ENCODE results near the gene ZNF630.
"Not testable (repeated sequence)": the region's sequence is repeated elsewhere in the genome, so short reads cannot be mapped to it uniquely, and the experiment has no call there.

The ZNF630 gene

DNA sequence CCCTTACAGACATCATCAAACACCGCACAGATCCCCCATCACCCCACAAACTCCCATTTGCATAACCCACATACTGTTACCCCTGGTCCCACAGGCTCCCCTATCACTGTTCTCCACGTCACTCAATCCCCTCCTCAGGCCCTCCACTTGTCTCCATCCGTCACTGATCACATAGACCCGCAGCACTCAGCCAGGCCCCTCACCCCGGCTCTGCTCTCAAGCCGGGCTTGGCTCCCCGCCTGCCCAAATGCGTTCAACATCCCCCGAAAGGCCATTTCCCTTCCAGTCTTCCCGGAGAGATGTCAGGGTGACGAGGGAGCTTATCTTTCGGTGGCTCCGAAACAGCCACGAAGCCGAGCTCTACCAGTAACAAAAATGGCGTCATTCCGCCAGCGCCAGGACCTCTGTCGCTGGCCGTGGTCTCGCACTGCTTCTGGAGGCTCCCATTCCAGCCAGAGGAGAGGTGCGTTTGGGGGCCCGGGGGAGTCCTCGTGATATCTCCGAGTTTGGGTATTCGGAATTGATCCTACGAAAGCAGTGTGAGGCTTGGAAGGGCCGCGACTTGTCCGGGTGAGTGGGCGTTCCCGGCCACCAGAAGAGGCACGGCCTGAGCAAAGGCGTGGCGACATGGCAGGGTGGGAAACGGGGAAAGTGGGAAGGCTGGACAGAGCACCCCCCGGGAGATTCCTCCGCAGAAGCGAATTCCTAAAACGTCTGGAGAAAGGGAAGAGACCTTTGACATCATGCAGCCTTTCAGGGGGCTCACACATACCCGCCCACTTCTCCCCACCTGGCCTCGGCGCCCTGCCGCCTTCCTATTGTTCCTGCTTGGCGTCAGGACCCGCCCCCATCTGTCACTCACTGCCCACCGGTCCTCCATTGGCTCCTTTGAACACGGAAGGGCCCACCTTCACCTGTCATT, at the start of gene ZNF630:
Gene ZNF630, minus strand, starts transcription at position 577 of the 922 bp plus-strand sequence. CDS start 4,754 bp downstream, outside the sequence.
- no peak for TF ChIP-seq ZFX (IDR thresholded peaks at IDR 0.05; ENCODE audit: borderline replicate concordance)
- TF ChIP-seq, protein P1, sequence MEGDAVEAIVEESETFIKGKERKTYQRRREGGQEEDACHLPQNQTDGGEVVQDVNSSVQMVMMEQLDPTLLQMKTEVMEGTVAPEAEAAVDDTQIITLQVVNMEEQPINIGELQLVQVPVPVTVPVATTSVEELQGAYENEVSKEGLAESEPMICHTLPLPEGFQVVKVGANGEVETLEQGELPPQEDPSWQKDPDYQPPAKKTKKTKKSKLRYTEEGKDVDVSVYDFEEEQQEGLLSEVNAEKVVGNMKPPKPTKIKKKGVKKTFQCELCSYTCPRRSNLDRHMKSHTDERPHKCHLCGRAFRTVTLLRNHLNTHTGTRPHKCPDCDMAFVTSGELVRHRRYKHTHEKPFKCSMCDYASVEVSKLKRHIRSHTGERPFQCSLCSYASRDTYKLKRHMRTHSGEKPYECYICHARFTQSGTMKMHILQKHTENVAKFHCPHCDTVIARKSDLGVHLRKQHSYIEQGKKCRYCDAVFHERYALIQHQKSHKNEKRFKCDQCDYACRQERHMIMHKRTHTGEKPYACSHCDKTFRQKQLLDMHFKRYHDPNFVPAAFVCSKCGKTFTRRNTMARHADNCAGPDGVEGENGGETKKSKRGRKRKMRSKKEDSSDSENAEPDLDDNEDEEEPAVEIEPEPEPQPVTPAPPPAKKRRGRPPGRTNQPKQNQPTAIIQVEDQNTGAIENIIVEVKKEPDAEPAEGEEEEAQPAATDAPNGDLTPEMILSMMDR (IDR thresholded peaks at IDR 0.05) = no peak
- peak within 1 kb of the TSS; percentile 64 for H3K27ac ChIP-seq

DNA sequence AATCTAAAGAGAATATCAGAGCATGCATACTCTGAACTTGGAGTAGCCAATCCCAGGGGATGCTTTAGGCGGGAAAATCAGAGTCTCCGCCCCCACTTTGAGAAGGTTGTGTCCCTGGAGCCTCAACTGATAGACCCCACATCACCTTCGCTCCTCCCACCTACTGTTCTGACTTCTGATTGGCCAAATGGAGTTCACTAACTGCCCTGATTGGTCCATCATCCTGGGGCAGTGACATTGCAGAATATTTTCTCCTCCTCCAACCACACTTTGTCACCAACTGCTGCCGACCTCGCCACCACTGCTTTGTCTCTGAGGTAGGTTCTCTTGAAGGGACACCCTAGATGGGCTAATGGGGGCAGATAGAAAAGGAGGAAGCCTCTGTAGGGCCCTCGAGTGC, 36.3 kb upstream of the ZNF630 start:
- TF ChIP-seq, protein P1 (IDR thresholded peaks at IDR 0.05) = no peak
- TF ChIP-seq ZFX (IDR thresholded peaks at IDR 0.05; ENCODE audit: borderline replicate concordance) = no peak
- no peak overlapping the region for H3K27ac ChIP-seq

DNA sequence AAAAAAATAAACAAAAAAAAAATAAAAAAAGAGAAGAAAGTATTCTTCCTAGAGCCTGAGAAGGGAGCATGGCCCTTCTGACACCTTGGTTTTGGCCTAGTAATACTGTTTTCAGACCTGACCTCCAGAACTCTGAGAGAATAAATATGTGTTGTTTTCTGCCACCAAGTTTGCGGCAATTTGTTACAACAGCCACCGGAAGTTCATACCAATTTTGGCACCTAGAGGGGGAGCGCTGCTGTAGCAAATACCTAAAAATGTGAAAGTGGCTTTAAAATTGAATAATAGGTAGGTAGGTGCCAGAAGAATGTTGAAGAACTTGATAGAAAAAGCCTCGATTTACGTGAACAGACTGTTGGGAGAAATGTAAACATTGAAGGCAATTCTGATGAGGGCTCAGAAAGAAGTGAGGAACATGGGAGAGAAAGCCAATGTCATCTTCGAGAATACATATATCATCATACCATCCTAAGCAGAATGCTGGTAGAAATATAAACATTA, 31.5 kb upstream of the ZNF630 start:
- no peak for TF ChIP-seq ZFX (IDR thresholded peaks at IDR 0.05; ENCODE audit: borderline replicate concordance)
- TF ChIP-seq, protein P1 (IDR thresholded peaks at IDR 0.05) = no peak

DNA sequence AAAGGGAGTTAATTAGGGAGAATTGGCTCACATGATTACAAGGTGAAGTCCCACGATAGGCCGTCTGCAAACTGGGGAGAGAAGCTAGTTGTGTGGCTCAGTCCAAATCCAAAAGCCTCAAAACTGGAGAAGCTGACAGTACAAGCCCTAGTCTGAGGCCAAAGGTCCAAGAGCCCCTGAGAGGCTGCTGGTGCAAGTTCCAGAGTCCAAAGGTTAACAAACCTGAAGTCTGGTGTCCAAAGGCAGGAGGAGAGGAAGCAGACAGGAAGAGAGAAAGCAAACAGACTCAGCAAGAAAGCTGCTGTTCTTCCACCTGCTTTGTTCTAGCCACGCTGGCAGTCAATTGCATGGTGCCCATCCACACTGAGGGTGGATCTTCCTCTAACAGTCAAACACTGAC, 30.0 kb upstream of the ZNF630 start:
- H3K27ac ChIP-seq = no peak overlapping the region
- TF ChIP-seq ZFX (IDR thresholded peaks at IDR 0.05; ENCODE audit: borderline replicate concordance) = no peak
- TF ChIP-seq, protein P1 (IDR thresholded peaks at IDR 0.05) = no peak

More for the DNA sequence above, 31.5 kb upstream of the ZNF630 start:
- no peak overlapping the region for H3K27ac ChIP-seq

DNA sequence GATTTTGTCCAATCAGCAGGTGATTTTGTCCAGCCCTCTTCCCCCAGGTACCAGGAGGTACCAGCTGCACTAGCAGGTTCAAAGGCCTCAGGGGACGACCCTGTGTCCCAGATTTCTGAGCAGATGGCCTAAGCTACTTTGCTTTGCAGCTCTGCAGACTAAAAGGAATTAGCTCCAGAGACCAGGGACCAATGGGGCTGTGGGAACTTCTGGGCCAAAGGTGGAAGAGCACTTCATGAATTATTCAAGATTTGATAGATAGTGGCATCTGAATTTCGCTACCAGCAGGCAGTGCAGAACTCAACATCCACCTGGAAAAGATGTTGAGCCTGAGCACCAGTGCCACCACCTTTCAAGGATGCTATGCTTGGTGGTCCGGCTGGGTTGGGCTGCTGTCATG, 21.1 kb upstream of the ZNF630 start:
- not testable (repeated sequence) for H3K27ac ChIP-seq

DNA sequence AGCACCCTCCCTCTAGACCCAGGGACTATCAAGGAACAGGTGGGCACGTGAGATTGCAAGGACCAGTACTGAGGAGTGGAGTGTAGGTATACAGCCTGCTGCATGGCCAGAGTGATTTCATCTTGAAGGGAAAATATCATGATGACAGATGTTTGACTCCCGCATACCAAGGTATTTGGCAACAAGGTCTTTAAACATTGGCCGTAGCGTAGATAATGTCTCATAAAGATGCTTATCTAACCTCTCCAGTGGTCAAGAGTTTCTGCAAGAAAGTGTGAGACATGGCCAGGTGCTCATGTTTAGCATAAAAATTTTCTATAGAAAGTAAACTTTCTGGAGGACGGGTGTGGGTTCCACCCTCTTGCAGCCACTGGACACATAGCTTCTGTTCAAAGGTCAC, 18.7 kb upstream of the ZNF630 start:
- TF ChIP-seq, protein P1 (IDR thresholded peaks at IDR 0.05) = no peak
- no peak for TF ChIP-seq ZFX (IDR thresholded peaks at IDR 0.05; ENCODE audit: borderline replicate concordance)
- no peak overlapping the region for H3K27ac ChIP-seq

DNA sequence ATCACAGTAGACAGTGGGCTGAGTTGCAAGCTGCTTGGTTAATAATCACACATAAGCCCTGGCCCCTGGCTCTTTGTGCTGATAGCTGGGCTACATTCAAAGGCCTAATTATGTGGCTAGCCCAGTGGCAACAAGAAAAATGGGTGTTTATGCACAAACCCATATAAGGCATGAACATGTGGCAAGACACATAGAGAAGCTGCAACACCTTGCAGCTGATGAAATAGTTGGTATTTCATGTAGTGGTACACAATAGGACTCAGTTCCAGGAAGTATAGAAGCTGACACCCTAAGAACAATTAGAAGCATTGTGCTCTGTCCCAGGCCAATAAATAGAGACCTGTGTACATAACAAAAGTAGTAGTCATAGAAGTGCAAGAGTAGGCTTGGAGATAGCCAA, 14.6 kb upstream of the ZNF630 start:
- no peak for TF ChIP-seq ZFX (IDR thresholded peaks at IDR 0.05; ENCODE audit: borderline replicate concordance)
- TF ChIP-seq, protein P1 (IDR thresholded peaks at IDR 0.05) = no peak
- no peak overlapping the region for H3K27ac ChIP-seq
